HepG2 (cell line): Measurements from ENCODE around the gene SLIT3. TPM values are rescaled to one million over a fixed set of nuclear protein-coding genes. Genes with fewer than 3 reads are reported as not detected.

Experiments used
- ATAC-seq: fragments of 200-7000 bp; cut with Tn5 transposase; 3 replicates; pipeline ENCODE4 v1.9.1; 2020; ENCODE audit warnings: mild to moderate bottlenecking, moderate library complexity
- BruUV-seq: library from RNA; stranded (reverse); fragments of 400-500 nt; replicated peaks from 2 replicates; lab custom pipeline; 2021; lab: Mats Ljungman, UMichigan
- CTCF ChIA-PET: fragments of 300-600 bp; formaldehyde crosslinking; extraction: SDS; loops from one replicate; lab custom pipeline; 2021; ENCODE audit warnings: low total read pairs, inconsistent platforms, low intra/inter-chr PET ratio; lab: Yijun Ruan, JAX
- POLR2A ChIA-PET: fragments of 350-600 bp; sonication (Branson Sonifier 250); formaldehyde crosslinking; loops from one replicate; lab custom pipeline; 2020; ENCODE audit warnings: antibody characterized with exemption, inconsistent platforms; lab: Yijun Ruan, JAX
- DNase-seq: peaks from one replicate; pipeline ENCODE4 v3.0.0-alpha.2; 2015; ENCODE audit warnings: low spot score
- FAIRE-seq: peaks from 3 replicates; lab custom pipeline; 2011; peaks lifted over from hg19 to GRCh38; lab: Jason Lieb, UNC
- H2AFZ ChIP-seq: one replicate; pipeline ENCODE4 v1.6.1; 2011; ENCODE audit warnings: low read length, inconsistent platforms
- H3K27ac ChIP-seq: fragments of 300-600 bp; 3 replicates; pipeline ENCODE4 v1.8.0; 2011; ENCODE audit warnings: mixed run types, mild to moderate bottlenecking, mixed read lengths, low read length, inconsistent platforms; ENCODE audit not compliant: insufficient read depth; ENCODE audit errors: extremely low read length
- H3K27me3 ChIP-seq, 2 experiments: fragments of 200-600 bp in 1 of 2; 2 replicates in 1 of 2; 3 replicates in 1 of 2; pipeline versions ENCODE4 v1.6.0 to v1.8.0; 2011; ENCODE audit warnings: low read length in 2 of 2, mild to moderate bottlenecking in 2 of 2, moderate library complexity in 2 of 2, inconsistent platforms in 1 of 2; ENCODE audit not compliant: insufficient read depth in 2 of 2, control insufficient read depth in 1 of 2
- H3K36me3 ChIP-seq, 2 experiments: fragments of 200-600 bp in 1 of 2; replicated peaks in 1 of 2; 2 replicates in 1 of 2; 3 replicates in 1 of 2; pipeline versions ENCODE4 v1.5.1 to v1.8.0; 2011; ENCODE audit warnings: low read length in 2 of 2, inconsistent platforms in 1 of 2; ENCODE audit not compliant: insufficient read depth in 2 of 2, control insufficient read depth in 1 of 2
- H3K4me1 ChIP-seq: 2 replicates; pipeline ENCODE4 v1.5.1; 2012; ENCODE audit warnings: low read length, inconsistent platforms; ENCODE audit not compliant: insufficient read depth
- H3K4me2 ChIP-seq: 2 replicates; pipeline ENCODE4 v1.6.0; 2011; ENCODE audit warnings: low read depth, low read length, inconsistent platforms
- H3K4me3 ChIP-seq, 3 experiments: fragments of 200-600 bp in 1 of 3; sonication (generic), shearing (Covaris generic) in 1 of 3; replicated peaks in 1 of 3; 2 replicates each; pipeline ENCODE4 v1.5.1; 2011 to 2016; ENCODE audit warnings: low read length in 3 of 3, inconsistent platforms in 2 of 3, low read depth in 2 of 3, mild to moderate bottlenecking in 2 of 3, control low read depth in 1 of 3, mixed read lengths in 1 of 3; ENCODE audit not compliant: insufficient read depth in 1 of 3
- H3K79me2 ChIP-seq: one replicate; pipeline ENCODE4 v1.6.1; 2011; ENCODE audit warnings: low read length, inconsistent platforms; ENCODE audit not compliant: insufficient read depth
- H3K9ac ChIP-seq: 2 replicates; pipeline ENCODE4 v1.6.0; 2011; ENCODE audit warnings: mild to moderate bottlenecking, low read depth, low read length, inconsistent platforms; ENCODE audit not compliant: insufficient read depth
- H3K9me3 ChIP-seq: 2 replicates; pipeline ENCODE4 v1.5.1; 2012; ENCODE audit warnings: mild to moderate bottlenecking, low read length
- H4K20me1 ChIP-seq: 2 replicates; pipeline ENCODE4 v1.6.0; 2011; ENCODE audit warnings: inconsistent platforms, mild to moderate bottlenecking, low read length, moderate library complexity; ENCODE audit not compliant: insufficient read depth
- CENPX ChIP-seq: sonication (generic); formaldehyde crosslinking; IDR thresholded peaks from 2 replicates; pipeline ENCODE4 v1.9.0; 2021; ENCODE audit warnings: mild to moderate bottlenecking, missing genetic modification reagents, moderate library complexity
- GRHL1 ChIP-seq: sonication (generic); formaldehyde crosslinking; conservative IDR thresholded peaks from 2 replicates; pipeline ENCODE4 v1.8.0; 2022; ENCODE audit warnings: missing genetic modification reagents
- KMT2B ChIP-seq: IDR thresholded peaks from 2 replicates; pipeline ENCODE4 v1.6.1; 2016; ENCODE audit warnings: missing genetic modification reagents, missing compliant biosample characterization
- ZMYM2 ChIP-seq: sonication (generic); formaldehyde crosslinking; IDR thresholded peaks from 2 replicates; pipeline ENCODE4 v1.8.0; 2022; ENCODE audit warnings: mild to moderate bottlenecking, missing genetic modification reagents
- ZNF30 ChIP-seq: sonication (generic); formaldehyde crosslinking; IDR thresholded peaks from 2 replicates; pipeline ENCODE4 v1.5.0; 2020; ENCODE audit warnings: mild to moderate bottlenecking, missing genetic modification reagents
- WGBS: methylation state at CpG from one replicate; pipeline ENCODE4 v1.1.6; 2017; ENCODE audit warnings: low lambda C conversion rate; 5-methylcytosine and 5-hydroxymethylcytosine counted together
- in situ Hi-C: cut with HindIII; loops from 2 replicates; pipeline ENCODE4 v1.10.0; 2017; ENCODE audit warnings: low pct_unique_long_range_greater_than_20kb; ENCODE audit not compliant: extremely low pct_ligation_motif_present
- intact Hi-C: fragments of 100-400 bp; cut with micrococcal nuclease; formaldehyde crosslinking; loops from one replicate; pipeline ENCODE4 v1.10.0; 2022; ENCODE audit not compliant: unreplicated experiment
- polyA plus RNA-seq, 8 experiments: library from polyadenylated mRNA; depleted of rRNA in 3 of 8; stranded (reverse) in 7 of 8; unstranded in 1 of 8; fragments of >200 nt; fragmentation: Illumina TruSeq in 4 of 8; extraction: Trizol in 4 of 8; gene quantifications; 2 replicates each; pipeline versions ENCODE4 v1.2.1 to v1.2.3, GENCODE V29; 2011 to 2016; ENCODE audit warnings: low read depth in 4 of 8, missing spikeins in 1 of 8, mixed read lengths in 1 of 8; ENCODE audit not compliant: insufficient read depth in 1 of 8
- total RNA-seq, 5 experiments: library from RNA; depleted of rRNA; stranded (reverse); fragments of >200 nt; fragmentation: Illumina TruSeq; extraction: Trizol; gene quantifications; 2 replicates each; pipeline ENCODE4 v1.2.3, GENCODE V29; 2016; ENCODE audit warnings: low read depth in 1 of 5
- TF ChIP-seq, protein P1 (sequence below), 2 experiments: fragments of 450-650 bp in 1 of 2; sonication (generic) in 1 of 2; formaldehyde crosslinking in 1 of 2; IDR thresholded peaks; 2 replicates each; pipeline versions ENCODE4 v1.6.1 to v1.8.0; 2016 to 2022; ENCODE audit warnings: antibody characterized with exemption in 1 of 2, mild to moderate bottlenecking in 1 of 2, missing genetic modification reagents in 1 of 2

Gene SLIT3
- total and polyA plus RNA-seq, 2 of the 13 experiments (the other 11 are each of a cell fraction or from before 2014, with no cell fraction given) = not detected

- TF ChIP-seq KMT2B (no peak), ZNF30 (CRISPR knock-in tag) (no peak), GRHL1 (no peak), CENPX (CRISPR knock-in tag) (no peak), ZMYM2 (CRISPR knock-in tag) (no peak)
- TF ChIP-seq, protein P1, sequence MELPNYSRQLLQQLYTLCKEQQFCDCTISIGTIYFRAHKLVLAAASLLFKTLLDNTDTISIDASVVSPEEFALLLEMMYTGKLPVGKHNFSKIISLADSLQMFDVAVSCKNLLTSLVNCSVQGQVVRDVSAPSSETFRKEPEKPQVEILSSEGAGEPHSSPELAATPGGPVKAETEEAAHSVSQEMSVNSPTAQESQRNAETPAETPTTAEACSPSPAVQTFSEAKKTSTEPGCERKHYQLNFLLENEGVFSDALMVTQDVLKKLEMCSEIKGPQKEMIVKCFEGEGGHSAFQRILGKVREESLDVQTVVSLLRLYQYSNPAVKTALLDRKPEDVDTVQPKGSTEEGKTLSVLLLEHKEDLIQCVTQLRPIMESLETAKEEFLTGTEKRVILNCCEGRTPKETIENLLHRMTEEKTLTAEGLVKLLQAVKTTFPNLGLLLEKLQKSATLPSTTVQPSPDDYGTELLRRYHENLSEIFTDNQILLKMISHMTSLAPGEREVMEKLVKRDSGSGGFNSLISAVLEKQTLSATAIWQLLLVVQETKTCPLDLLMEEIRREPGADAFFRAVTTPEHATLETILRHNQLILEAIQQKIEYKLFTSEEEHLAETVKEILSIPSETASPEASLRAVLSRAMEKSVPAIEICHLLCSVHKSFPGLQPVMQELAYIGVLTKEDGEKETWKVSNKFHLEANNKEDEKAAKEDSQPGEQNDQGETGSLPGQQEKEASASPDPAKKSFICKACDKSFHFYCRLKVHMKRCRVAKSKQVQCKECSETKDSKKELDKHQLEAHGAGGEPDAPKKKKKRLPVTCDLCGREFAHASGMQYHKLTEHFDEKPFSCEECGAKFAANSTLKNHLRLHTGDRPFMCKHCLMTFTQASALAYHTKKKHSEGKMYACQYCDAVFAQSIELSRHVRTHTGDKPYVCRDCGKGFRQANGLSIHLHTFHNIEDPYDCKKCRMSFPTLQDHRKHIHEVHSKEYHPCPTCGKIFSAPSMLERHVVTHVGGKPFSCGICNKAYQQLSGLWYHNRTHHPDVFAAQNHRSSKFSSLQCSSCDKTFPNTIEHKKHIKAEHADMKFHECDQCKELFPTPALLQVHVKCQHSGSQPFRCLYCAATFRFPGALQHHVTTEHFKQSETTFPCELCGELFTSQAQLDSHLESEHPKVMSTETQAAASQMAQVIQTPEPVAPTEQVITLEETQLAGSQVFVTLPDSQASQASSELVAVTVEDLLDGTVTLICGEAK (IDR thresholded peaks at IDR 0.05) = no peak
- TF ChIP-seq, protein P1 (CRISPR knock-in tag; IDR thresholded peaks at IDR 0.05) = no peak
- H3K27ac ChIP-seq = no peak overlapping the region
- H3K79me2 ChIP-seq = no peaks in the 10 kb centered on the region
- no TSS peak for BruUV-seq
- ChIA-PET POLR2A (no interaction called here), CTCF (no interaction called here)
- no peaks in the 10 kb centered on the region for H4K20me1 ChIP-seq
- no peak for FAIRE-seq
- ATAC-seq = no peak
- H3K4me3 ChIP-seq = no peak overlapping the region
- H3K4me1 ChIP-seq = no peaks in the 10 kb centered on the region
- H3K9me3 ChIP-seq = no peaks in the 10 kb centered on the region
- H3K4me2 ChIP-seq = no peak overlapping the region
- no peak overlapping the region for H2AFZ ChIP-seq
- 0% methylated on average over 1 of the region's 1 CpG for WGBS
- intact Hi-C loops = no loop called here
- in situ Hi-C loops = no loop called here
- H3K27me3 ChIP-seq = no peaks in the 10 kb centered on the region
- DNase-seq = no peak
- no peaks in the 10 kb centered on the region for H3K36me3 ChIP-seq
- H3K9ac ChIP-seq = no peak overlapping the region
Measured at GRCh38 chr5:169281625-169282024, 19.3 kb downstream of the SLIT3 start.
